ENCODE measurements around the gene HNRNPK.

The HNRNPK gene

GRCh38 chr9:83978992-83979811 is 813 bp downstream of the HNRNPK start:
- Histone ChIP-seq H3K9ac (ENCODE audit: low read length) (peak overlapping the region; percentile 99), H3K18ac (ENCODE audit: low read depth in 1 of 2, low read length in 2 of 2) (peak overlapping the region; percentile 100), H3K4ac (ENCODE audit: low read depth in 1 of 2, low read length in 2 of 2) (peak overlapping the region; percentile 99 to 100), H3K27me3 (ENCODE audit: control insufficient read depth in 1 of 2, insufficient read depth in 1 of 2, low read length in 2 of 2) (no peaks in the 10 kb centered on the region), H2BK15ac (ENCODE audit: low read depth, poor library complexity, severe bottlenecking) (peak overlapping the region; percentile 92), H3K9me3 (ENCODE audit: control insufficient read depth, low read length) (no peaks in the 10 kb centered on the region), H2AFZ (ENCODE audit: low read depth, low read length) (no peak overlapping the region), H4K8ac (ENCODE audit: low read length) (peak overlapping the region; percentile 99), H3K36me3 (ENCODE audit: control insufficient read depth in 1 of 2, insufficient read depth in 2 of 2, low read depth in 1 of 2, low read length in 2 of 2) (peaks cover 5 to 40% of the 10 kb centered on the region in 2 experiments), H3K79me1 (replicated peaks; ENCODE audit: low read length, poor library complexity, severe bottlenecking) (no peaks in the 10 kb centered on the region), H2BK5ac (ENCODE audit: low read depth, low read length, poor library complexity, severe bottlenecking) (peak overlapping the region; percentile 95), H4K91ac (ENCODE audit: low read length) (peak overlapping the region; percentile 99), H3K4me2 (ENCODE audit: low read length, poor library complexity, severe bottlenecking) (peak overlapping the region; percentile 28), H3K4me3 (ENCODE audit: insufficient read depth in 1 of 2, low read depth in 1 of 2, low read length in 2 of 2) (peak overlapping the region; percentile 94 to 96), H3K27ac (ENCODE audit: low read length, poor library complexity, severe bottlenecking) (peak overlapping the region; percentile 94), H3K23ac (ENCODE audit: low read length in 2 of 2) (peak overlapping the region; percentile 23 to 97), H3K4me1 (ENCODE audit: control insufficient read depth, insufficient read depth, low read depth, low read length) (peaks cover 2% of the 10 kb centered on the region), H2BK12ac (ENCODE audit: low read length in 2 of 2) (peak overlapping the region in 1 of 2 experiments; percentile 86), H2AK5ac (ENCODE audit: low read length, severe bottlenecking) (peak overlapping the region; percentile 100), H3K14ac (ENCODE audit: low read length in 2 of 2) (peak overlapping the region; percentile 79 to 100), H2BK120ac (ENCODE audit: low read depth, low read length) (peak overlapping the region; percentile 96)
- WGBS = under 1% methylated on average over 51 of the region's 55 CpGs
- DNase-seq = peak; percentile 86

- Histone ChIP-seq H2BK15ac (ENCODE audit: low read depth, poor library complexity, severe bottlenecking) (no peak overlapping the region), H3K27ac (ENCODE audit: low read length, poor library complexity, severe bottlenecking) (no peak overlapping the region)
- WGBS = no CpG with 5 or more reads among the region's 1 CpG
Observed at GRCh38 chr9:83977196-83977595, 2.8 kb downstream of the HNRNPK start.

DNA sequence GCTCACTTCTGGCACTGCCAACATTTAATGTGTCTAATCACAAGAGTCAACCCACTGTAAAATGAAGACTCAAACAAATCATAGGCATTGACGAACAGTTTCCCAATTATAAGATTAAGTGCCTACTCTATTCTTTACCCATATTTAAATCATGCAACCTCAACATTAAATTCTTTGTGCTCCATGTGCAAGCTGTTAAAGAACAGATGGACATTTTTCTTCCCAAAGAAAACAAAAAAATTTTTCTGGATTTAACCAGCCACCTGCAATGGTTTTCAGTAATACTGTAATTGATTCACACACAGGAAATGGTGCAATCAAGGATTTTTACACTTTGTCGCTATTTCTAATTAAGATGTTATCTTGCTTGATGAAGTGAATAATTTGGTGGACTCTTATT is 3.6 kb downstream of the HNRNPK start:
- H3K4ac ChIP-seq (ENCODE audit: low read depth in 1 of 2, low read length in 2 of 2) = no peak overlapping the region
- no peaks in the 10 kb centered on the region for H3K9me3 ChIP-seq (ENCODE audit: control insufficient read depth, low read length)
- no peak overlapping the region for H3K4me3 ChIP-seq (ENCODE audit: insufficient read depth in 1 of 2, low read depth in 1 of 2, low read length in 2 of 2)
- H2BK120ac ChIP-seq (ENCODE audit: low read depth, low read length) = no peak overlapping the region
- no peak overlapping the region for H4K91ac ChIP-seq (ENCODE audit: low read length)
- H2AFZ ChIP-seq (ENCODE audit: low read depth, low read length) = no peak overlapping the region
- peaks cover under 1% of the 10 kb centered on the region for H3K4me1 ChIP-seq (ENCODE audit: control insufficient read depth, insufficient read depth, low read depth, low read length)
- H3K27me3 ChIP-seq (ENCODE audit: control insufficient read depth in 1 of 2, insufficient read depth in 1 of 2, low read length in 2 of 2) = no peaks in the 10 kb centered on the region
- no peak overlapping the region for H3K27ac ChIP-seq (ENCODE audit: low read length, poor library complexity, severe bottlenecking)
- no peak overlapping the region for H2BK12ac ChIP-seq (ENCODE audit: low read length in 2 of 2)
- H3K18ac ChIP-seq (ENCODE audit: low read depth in 1 of 2, low read length in 2 of 2) = no peak overlapping the region
- 94% methylated on average over 1 of the region's 2 CpGs for WGBS
- H4K8ac ChIP-seq (ENCODE audit: low read length) = no peak overlapping the region
- H2BK15ac ChIP-seq (ENCODE audit: low read depth, poor library complexity, severe bottlenecking) = no peak overlapping the region
- no peak for DNase-seq
- no peak overlapping the region for H3K23ac ChIP-seq (ENCODE audit: low read length in 2 of 2)
- H3K36me3 ChIP-seq (ENCODE audit: control insufficient read depth in 1 of 2, insufficient read depth in 2 of 2, low read depth in 1 of 2, low read length in 2 of 2) = peaks cover 11 to 68% of the 10 kb centered on the region in 2 experiments
- no peak overlapping the region for H2AK5ac ChIP-seq (ENCODE audit: low read length, severe bottlenecking)
- H2BK5ac ChIP-seq (ENCODE audit: low read depth, low read length, poor library complexity, severe bottlenecking) = no peak overlapping the region
- H3K9ac ChIP-seq (ENCODE audit: low read length) = peak overlapping the region; percentile 99
- H3K14ac ChIP-seq (ENCODE audit: low read length in 2 of 2) = no peak overlapping the region
- no peaks in the 10 kb centered on the region for H3K79me1 ChIP-seq (replicated peaks; ENCODE audit: low read length, poor library complexity, severe bottlenecking)
- no peak overlapping the region for H3K4me2 ChIP-seq (ENCODE audit: low read length, poor library complexity, severe bottlenecking)

More at GRCh38 chr9:83977196-83977595, 2.8 kb downstream of the HNRNPK start:
- H3K79me1 ChIP-seq (replicated peaks; ENCODE audit: low read length, poor library complexity, severe bottlenecking) = no peaks in the 10 kb centered on the region
- no peak overlapping the region for H2AK5ac ChIP-seq (ENCODE audit: low read length, severe bottlenecking)
- H3K18ac ChIP-seq (ENCODE audit: low read depth in 1 of 2, low read length in 2 of 2) = no peak overlapping the region
- peaks cover 2% of the 10 kb centered on the region for H3K4me1 ChIP-seq (ENCODE audit: control insufficient read depth, insufficient read depth, low read depth, low read length)
- H2BK120ac ChIP-seq (ENCODE audit: low read depth, low read length) = no peak overlapping the region
- H3K4me2 ChIP-seq (ENCODE audit: low read length, poor library complexity, severe bottlenecking) = no peak overlapping the region
- H3K27me3 ChIP-seq (ENCODE audit: control insufficient read depth in 1 of 2, insufficient read depth in 1 of 2, low read length in 2 of 2) = no peaks in the 10 kb centered on the region
- H3K36me3 ChIP-seq (ENCODE audit: control insufficient read depth in 1 of 2, insufficient read depth in 2 of 2, low read depth in 1 of 2, low read length in 2 of 2) = peaks cover 5 to 60% of the 10 kb centered on the region in 2 experiments
- no peak overlapping the region for H4K91ac ChIP-seq (ENCODE audit: low read length)
- H3K14ac ChIP-seq (ENCODE audit: low read length in 2 of 2) = no peak overlapping the region
- peak overlapping the region; percentile 99 for H3K9ac ChIP-seq (ENCODE audit: low read length)
- H3K9me3 ChIP-seq (ENCODE audit: control insufficient read depth, low read length) = no peaks in the 10 kb centered on the region
- peak overlapping the region in 1 of 2 experiments; percentile 96 for H3K4me3 ChIP-seq (ENCODE audit: insufficient read depth in 1 of 2, low read depth in 1 of 2, low read length in 2 of 2)
- no peak overlapping the region for H2AFZ ChIP-seq (ENCODE audit: low read depth, low read length)
- H2BK5ac ChIP-seq (ENCODE audit: low read depth, low read length, poor library complexity, severe bottlenecking) = no peak overlapping the region
- H4K8ac ChIP-seq (ENCODE audit: low read length) = no peak overlapping the region
- H3K23ac ChIP-seq (ENCODE audit: low read length in 2 of 2) = no peak overlapping the region
- H2BK12ac ChIP-seq (ENCODE audit: low read length in 2 of 2) = no peak overlapping the region
- DNase-seq = no peak
- no peak overlapping the region for H3K4ac ChIP-seq (ENCODE audit: low read depth in 1 of 2, low read length in 2 of 2)

- no peaks in the 10 kb centered on the region for H3K4me1 ChIP-seq (ENCODE audit: control insufficient read depth, insufficient read depth, low read depth, low read length)
- H4K91ac ChIP-seq (ENCODE audit: low read length) = no peak overlapping the region
- H3K27me3 ChIP-seq (ENCODE audit: control insufficient read depth in 1 of 2, insufficient read depth in 1 of 2, low read length in 2 of 2) = no peaks in the 10 kb centered on the region
- H3K9me3 ChIP-seq (ENCODE audit: control insufficient read depth, low read length) = no peaks in the 10 kb centered on the region
- no peak overlapping the region for H3K4ac ChIP-seq (ENCODE audit: low read depth in 1 of 2, low read length in 2 of 2)
- H3K23ac ChIP-seq (ENCODE audit: low read length in 2 of 2) = no peak overlapping the region
- no peak overlapping the region for H2AK5ac ChIP-seq (ENCODE audit: low read length, severe bottlenecking)
- H3K18ac ChIP-seq (ENCODE audit: low read depth in 1 of 2, low read length in 2 of 2) = no peak overlapping the region
- no peak for DNase-seq
- no peak overlapping the region for H2BK5ac ChIP-seq (ENCODE audit: low read depth, low read length, poor library complexity, severe bottlenecking)
- 98% methylated on average over 9 of the region's 12 CpGs for WGBS
- H2BK12ac ChIP-seq (ENCODE audit: low read length in 2 of 2) = no peak overlapping the region
- no peak overlapping the region for H2BK15ac ChIP-seq (ENCODE audit: low read depth, poor library complexity, severe bottlenecking)
- H4K8ac ChIP-seq (ENCODE audit: low read length) = no peak overlapping the region
- H3K4me2 ChIP-seq (ENCODE audit: low read length, poor library complexity, severe bottlenecking) = no peak overlapping the region
- peaks cover 11 to 79% of the 10 kb centered on the region in 2 experiments for H3K36me3 ChIP-seq (ENCODE audit: control insufficient read depth in 1 of 2, insufficient read depth in 2 of 2, low read depth in 1 of 2, low read length in 2 of 2)
- H3K27ac ChIP-seq (ENCODE audit: low read length, poor library complexity, severe bottlenecking) = no peak overlapping the region
- H3K4me3 ChIP-seq (ENCODE audit: insufficient read depth in 1 of 2, low read depth in 1 of 2, low read length in 2 of 2) = no peak overlapping the region
- no peak overlapping the region for H3K9ac ChIP-seq (ENCODE audit: low read length)
- no peaks in the 10 kb centered on the region for H3K79me1 ChIP-seq (replicated peaks; ENCODE audit: low read length, poor library complexity, severe bottlenecking)
- no peak overlapping the region for H2AFZ ChIP-seq (ENCODE audit: low read depth, low read length)
- no peak overlapping the region for H2BK120ac ChIP-seq (ENCODE audit: low read depth, low read length)
- H3K14ac ChIP-seq (ENCODE audit: low read length in 2 of 2) = no peak overlapping the region
Observed at GRCh38 chr9:83975300-83975699, 4.7 kb downstream of the HNRNPK start.
